ENCODE data around the gene MYBPHL.
"Not testable (repeated sequence)": the region's sequence is repeated elsewhere in the genome, so short reads cannot be mapped to it uniquely, and the experiment has no call there.

Gene MYBPHL

GRCh38 chr1:109305991-109306390, 820 bp downstream of the MYBPHL start:
- DNase-seq: not testable (repeated sequence)

GRCh38 chr1:109304226-109304920, 2.4 kb downstream of the MYBPHL start:
- DNase-seq: no peak

GRCh38 chr1:109301874-109302273, 4.9 kb downstream of the MYBPHL start:
- no peak for DNase-seq

- DNase-seq: no peak
Measured at GRCh38 chr1:109300650-109301151, 6.1 kb downstream of the MYBPHL start.

GRCh38 chr1:109299558-109300343, 7.1 kb downstream of the MYBPHL start:
- DNase-seq: no peak

GRCh38 chr1:109298666-109299557, 7.9 kb downstream of the MYBPHL start:
- DNase-seq: no peak

GRCh38 chr1:109296782-109297181, 10.0 kb downstream of the MYBPHL start:
- no peak for DNase-seq

- DNase-seq: no peak
Measured at GRCh38 chr1:109295712-109296415, 10.9 kb downstream of the MYBPHL start.

- no peak for DNase-seq
Measured at GRCh38 chr1:109294481-109294880, 12.3 kb downstream of the MYBPHL start.

- DNase-seq: no peak
Measured at GRCh38 chr1:109293026-109293425, 13.8 kb downstream of the MYBPHL start.

GRCh38 chr1:109292364-109292763, 14.4 kb downstream of the MYBPHL start:
- DNase-seq: no peak

GRCh38 chr1:109290998-109291397, 15.8 kb downstream of the MYBPHL start:
- no peak for DNase-seq

- no peak for DNase-seq
Measured at GRCh38 chr1:109290137-109290536, 16.7 kb downstream of the MYBPHL start.

- DNase-seq: not testable (repeated sequence)
Measured at GRCh38 chr1:109286762-109287161, 20.0 kb downstream of the MYBPHL start.

GRCh38 chr1:109283748-109284600, 22.8 kb downstream of the MYBPHL start:
- DNase-seq: no peak

GRCh38 chr1:109282952-109283747, 23.7 kb downstream of the MYBPHL start, which contains the start of gene PSRC1:
TSS of gene PSRC1 (minus strand) at chr1:109283145.
- DNase-seq: peak; percentile 81

- no peak for DNase-seq
Measured at GRCh38 chr1:109282497-109282951, 24.3 kb downstream of the MYBPHL start.

- DNase-seq: no peak
Measured at GRCh38 chr1:109281680-109282496, 24.9 kb downstream of the MYBPHL start.

GRCh38 chr1:109280862-109281261, 25.9 kb downstream of the MYBPHL start:
- DNase-seq: no peak
